NCI-H1417 (cell line): Measurements from ENCODE around the gene SEMA3F.

Experiments used
- DNase-seq, 3 experiments: peaks; one replicate each; lab custom pipeline; 2025; lab: John Stamatoyannopoulos, UW

SEMA3F gene

DNA sequence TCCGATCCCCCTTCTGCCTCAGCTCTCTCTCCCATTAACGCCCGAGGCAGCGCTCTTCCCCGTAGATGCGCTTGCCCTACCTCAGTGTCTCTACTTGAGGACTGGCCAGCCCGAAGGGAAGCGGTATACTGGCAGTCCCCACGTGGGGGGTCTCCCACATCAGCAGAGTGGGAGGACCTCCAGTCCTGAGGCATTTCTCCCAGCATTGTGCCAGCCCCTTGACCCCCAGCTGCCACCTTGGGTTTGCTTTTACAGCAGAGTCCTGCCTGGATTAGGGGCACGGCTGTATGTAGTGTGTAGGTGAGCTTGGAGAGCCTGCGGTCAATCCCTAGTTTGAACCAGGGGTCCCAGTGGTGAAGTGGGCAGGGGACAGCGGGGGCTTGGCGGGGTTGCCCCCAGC is 767 bp downstream of the SEMA3F start:
- no peak for DNase-seq

DNA sequence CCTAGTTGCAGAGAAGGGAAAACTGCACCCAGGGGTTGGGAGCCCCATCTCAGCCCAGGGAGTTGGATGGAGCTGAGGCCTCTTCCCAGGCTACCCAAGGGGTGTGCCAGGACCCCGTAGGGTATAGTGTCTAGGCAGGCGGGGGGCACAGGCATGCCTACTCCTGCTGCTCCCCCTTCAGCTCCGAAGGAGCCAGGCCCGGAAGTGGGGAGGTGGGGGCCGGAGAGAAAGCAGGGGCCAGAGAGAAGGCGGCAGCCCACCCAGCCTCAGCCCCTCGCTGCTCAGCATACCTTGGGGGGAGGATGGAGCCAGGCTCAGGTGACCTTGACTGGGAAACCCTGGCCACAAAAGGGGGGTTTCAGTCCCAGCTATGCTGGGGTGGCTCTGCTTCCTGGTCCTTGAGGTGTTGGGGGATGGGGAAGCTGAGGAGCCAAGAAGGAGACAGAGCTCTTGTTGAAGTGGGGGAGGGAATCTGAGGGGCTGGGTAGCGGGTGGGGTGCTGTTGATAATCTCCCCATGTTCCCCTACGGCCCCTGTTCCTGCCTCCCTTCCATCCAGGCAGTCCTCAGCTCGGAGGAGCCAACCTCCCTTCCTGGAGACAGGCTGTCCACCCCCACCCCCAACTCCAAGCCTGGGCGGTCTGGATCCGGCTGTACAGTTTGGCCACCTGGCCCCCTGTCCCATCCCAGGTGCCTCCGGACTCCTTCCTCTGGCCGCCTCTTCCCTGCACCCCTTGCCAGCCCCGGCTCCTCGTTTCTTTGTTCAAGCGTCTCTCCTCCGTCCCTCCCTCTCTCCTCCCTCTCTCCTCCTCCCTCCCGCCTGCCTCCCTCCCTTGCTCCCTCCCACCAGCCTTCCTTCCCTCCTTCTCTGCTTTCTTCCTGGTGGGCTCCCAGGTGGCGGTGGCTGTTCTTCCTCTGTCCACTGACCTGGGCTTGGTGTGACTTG is 1.7 kb downstream of the SEMA3F start:
- no peak for DNase-seq

GRCh38 chr3:50157827-50158529 is 2.9 kb downstream of the SEMA3F start:
- DNase-seq, result peak in 1 of 3 experiments; percentile 26

DNA sequence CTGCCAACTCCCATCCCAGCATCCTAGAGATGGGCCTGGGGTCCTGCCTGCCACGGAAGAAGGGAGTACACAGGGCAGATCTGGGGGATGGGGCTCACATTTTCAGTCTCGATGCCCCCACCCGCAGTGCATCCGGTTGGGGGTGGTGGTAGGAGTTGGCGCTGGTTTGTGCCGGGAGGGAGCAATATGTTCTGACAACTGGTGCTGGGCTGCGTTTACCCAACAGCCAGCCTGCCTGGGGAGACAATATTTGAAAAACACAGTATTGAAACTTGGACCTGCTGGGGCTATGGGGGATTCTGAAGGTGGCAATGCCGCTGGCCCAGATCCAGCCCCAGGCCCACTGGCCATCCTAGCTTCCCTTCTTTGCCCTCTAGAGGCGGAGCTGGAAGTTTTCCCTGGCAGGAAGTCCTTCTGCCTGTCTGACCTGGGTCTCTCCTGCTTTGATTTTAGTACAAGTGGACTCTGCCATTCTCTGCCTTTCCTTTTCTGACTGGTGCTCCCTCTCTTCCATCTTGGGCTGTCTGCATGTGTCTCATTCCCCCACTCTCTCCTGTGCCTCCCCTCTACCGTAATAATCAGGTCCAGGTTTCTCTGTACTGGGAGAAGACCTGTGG is 3.5 kb downstream of the SEMA3F start:
- no peak for DNase-seq

- DNase-seq, result no peak
Observed at GRCh38 chr3:50160561-50160983, 5.4 kb downstream of the SEMA3F start.

DNA sequence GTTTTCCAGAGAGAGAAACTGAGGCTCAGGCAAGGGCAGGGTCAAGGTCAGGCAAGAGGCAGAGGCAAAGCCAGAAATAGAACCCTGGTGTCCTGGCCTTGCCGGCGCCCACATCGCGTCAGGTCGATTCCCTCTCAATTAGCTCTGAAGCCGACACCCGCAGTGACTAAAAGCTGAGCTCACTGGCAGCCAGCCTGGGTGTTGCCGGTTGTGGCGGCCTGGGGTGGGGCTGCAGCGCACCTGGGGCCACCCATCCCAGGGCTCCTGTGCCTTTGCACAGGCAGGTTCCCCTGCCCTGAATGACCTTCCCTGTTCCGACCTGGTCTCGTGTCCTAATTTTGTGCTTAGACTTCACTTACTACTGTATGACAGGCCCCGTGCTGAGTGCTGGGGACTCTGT is 6.2 kb downstream of the SEMA3F start:
- no peak for DNase-seq

GRCh38 chr3:50162034-50162883 is 7.1 kb downstream of the SEMA3F start:
- no peak for DNase-seq

GRCh38 chr3:50163572-50164455 is 8.7 kb downstream of the SEMA3F start:
- DNase-seq, result no peak

GRCh38 chr3:50164481-50164880 is 9.4 kb downstream of the SEMA3F start:
- no peak for DNase-seq

GRCh38 chr3:50164984-50165909 is 10.1 kb downstream of the SEMA3F start:
- no peak for DNase-seq

- DNase-seq, result no peak
Observed at GRCh38 chr3:50165910-50166538, 10.9 kb downstream of the SEMA3F start.

- no peak for DNase-seq
Observed at GRCh38 chr3:50166620-50167019, 11.5 kb downstream of the SEMA3F start.

DNA sequence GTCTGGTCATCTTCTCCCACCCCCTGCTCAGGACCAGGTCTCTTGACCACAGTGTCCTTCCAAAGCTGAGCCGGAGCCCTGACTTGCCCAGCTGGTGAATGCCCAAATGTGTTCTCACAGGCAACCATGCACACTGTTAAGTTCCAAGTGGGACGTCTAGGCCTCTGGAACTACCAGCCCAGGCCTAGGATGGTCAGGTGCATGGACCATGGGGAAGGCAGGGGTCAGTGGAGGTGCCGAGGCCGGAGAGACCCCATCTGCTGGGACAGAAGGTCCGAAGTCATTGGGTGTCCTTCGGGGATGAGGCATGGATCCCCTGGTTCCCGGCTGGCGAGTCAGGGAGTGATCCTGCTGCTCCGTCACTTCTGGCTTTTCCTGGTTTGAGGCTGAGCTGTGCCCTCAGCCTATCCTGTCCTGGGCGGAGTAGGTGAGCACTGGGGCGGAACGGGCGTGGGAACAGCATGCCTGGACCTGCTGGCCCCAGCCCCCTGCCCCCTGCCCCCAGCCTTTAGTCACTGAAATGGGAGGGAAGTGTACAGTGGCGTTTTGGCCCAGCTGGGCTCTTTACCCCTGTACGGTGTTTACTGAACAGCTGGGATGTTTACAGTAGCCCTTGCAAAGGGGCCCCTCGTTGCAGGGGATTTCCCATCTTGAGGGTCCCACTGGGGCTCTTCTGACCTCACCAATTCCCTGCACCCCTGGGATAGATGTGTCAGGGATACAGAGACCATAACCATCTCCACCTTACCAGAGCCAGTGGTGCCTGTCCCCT is 12.1 kb downstream of the SEMA3F start:
- DNase-seq, result peak in 2 of 3 experiments; percentile 20 to 32

- peak in 2 of 3 experiments; percentile 22 to 32 for DNase-seq
Observed at GRCh38 chr3:50167841-50168209, 12.7 kb downstream of the SEMA3F start.

GRCh38 chr3:50168388-50168787 is 13.3 kb downstream of the SEMA3F start:
- no peak for DNase-seq

DNA sequence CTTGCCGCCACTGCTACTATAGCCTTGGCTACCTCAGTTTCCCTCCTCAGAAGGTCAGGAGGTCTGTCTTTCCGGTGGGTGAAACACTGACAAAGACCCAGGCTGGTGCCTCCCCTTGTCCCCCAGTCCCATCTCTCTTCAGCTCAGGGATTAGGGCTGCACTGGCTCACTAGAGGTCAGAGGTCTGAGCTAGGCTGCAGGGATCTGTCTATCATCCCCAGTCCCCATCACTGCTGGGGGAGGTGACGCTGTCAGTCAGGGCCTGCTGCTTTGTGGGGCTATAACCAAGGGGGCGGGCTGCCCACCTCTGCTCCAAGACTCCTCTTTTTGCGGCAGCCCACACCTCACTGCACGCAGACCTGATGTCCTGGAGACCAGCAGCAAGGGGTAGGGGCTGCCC is 13.7 kb downstream of the SEMA3F start:
- no peak for DNase-seq

DNA sequence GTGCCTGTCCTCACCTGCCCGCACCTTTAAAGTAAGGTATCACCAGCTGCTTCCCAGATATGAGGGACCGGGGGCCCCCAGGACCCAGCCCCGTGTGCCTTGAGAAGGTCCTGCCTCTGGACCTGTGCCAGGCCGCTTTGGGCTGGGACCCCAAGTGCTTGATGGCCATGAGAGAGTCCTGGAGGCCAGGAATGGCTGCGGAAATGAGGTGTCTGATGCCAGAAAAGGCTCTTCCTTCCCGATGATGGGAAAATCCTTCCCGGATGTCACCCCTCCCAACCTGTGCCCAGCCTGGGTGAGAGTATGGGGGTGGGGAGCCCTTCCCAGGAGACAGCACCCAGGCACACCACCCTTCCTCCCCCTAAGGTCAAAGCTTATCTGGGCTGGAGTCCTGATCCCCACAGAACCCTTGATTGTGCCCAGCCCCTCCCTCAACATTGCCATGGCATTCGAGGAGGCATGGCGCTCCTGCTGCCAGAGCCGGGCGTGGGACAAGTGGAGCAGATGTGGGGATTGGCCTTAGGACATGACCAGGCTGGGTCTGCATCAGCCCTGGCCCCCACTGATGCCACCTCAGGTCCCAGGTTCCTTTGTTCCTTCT is 14.2 kb downstream of the SEMA3F start:
- no peak for DNase-seq

DNA sequence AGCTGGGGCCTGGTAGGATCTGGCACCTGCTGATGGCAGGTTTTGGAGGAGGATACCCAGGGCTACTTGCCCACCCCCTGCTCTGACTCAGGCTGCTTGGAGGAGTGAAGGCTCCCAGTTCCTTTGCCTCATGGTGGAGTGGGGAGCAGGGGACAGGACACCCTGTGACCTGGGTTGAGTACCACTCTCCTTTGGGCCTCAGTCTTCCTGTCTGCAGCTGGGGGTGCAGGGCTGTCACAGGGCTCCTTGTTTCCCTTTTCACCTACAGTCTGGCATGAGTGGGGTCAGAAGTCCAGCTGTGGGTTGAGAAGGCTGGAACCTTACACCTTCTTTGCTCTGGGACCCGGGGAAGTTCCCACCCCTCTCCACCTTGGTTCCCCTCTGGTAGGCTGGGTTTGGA is 14.7 kb downstream of the SEMA3F start:
- DNase-seq, result no peak
